SU-DHL-6 (cell line): ENCODE data around the gene MEF2A.

ENCODE experiments used
- H2AFZ ChIP-seq: fragments of 200-600 bp; sonication (generic); 2 replicates; pipeline ENCODE4 v1.6.1; 2014; ENCODE audit warnings: low read depth, mild to moderate bottlenecking, moderate library complexity, mixed read lengths, antibody characterized with exemption, low read length; ENCODE audit not compliant: severe bottlenecking
- H3F3A ChIP-seq: fragments of 200-600 bp; shearing (Covaris generic); 2 replicates; pipeline ENCODE4 v1.6.0; 2016; ENCODE audit warnings: antibody characterized with exemption, mild to moderate bottlenecking; ENCODE audit not compliant: insufficient read depth
- H3K27ac ChIP-seq: fragments of 200-600 bp; sonication (generic); 2 replicates; pipeline ENCODE4 v1.5.1; 2016; ENCODE audit warnings: low read depth, mild to moderate bottlenecking, low read length, moderate library complexity, mixed read lengths
- H3K27me3 ChIP-seq: fragments of 200-600 bp; sonication (generic), shearing (Covaris generic); 2 replicates; pipeline ENCODE4 v1.6.0; 2014; ENCODE audit warnings: mild to moderate bottlenecking, low read length
- H3K36me3 ChIP-seq: fragments of 200-600 bp; sonication (generic); 2 replicates; pipeline ENCODE4 v1.6.1; 2014; ENCODE audit warnings: mild to moderate bottlenecking, low read length, mixed read lengths
- H3K4me2 ChIP-seq: fragments of 300-600, 200-600 bp; shearing (Covaris generic), sonication (generic); 2 replicates; pipeline ENCODE4 v1.6.0; 2014; ENCODE audit warnings: low read length, low read depth, mild to moderate bottlenecking; ENCODE audit not compliant: poor library complexity, severe bottlenecking
- H3K4me3 ChIP-seq: fragments of 200-600 bp; sonication (generic); 2 replicates; pipeline ENCODE4 v1.5.1; 2014; ENCODE audit warnings: antibody characterized with exemption, low read length, mild to moderate bottlenecking, mixed read lengths; ENCODE audit not compliant: insufficient read depth, poor library complexity, severe bottlenecking
- H3K79me2 ChIP-seq: fragments of 200-600 bp; sonication (generic); 2 replicates; pipeline ENCODE4 v1.6.1; 2014; ENCODE audit warnings: mild to moderate bottlenecking, low read length, moderate library complexity; ENCODE audit not compliant: insufficient read depth
- H3K9ac ChIP-seq: fragments of 200-600 bp; sonication (generic); 2 replicates; pipeline ENCODE4 v1.7.0; 2014; ENCODE audit warnings: mild to moderate bottlenecking, low read length
- H3K9me2 ChIP-seq: fragments of 200-600 bp; sonication (generic); replicated peaks from 2 replicates; pipeline ENCODE4 v1.6.1; 2014; ENCODE audit warnings: low read length; ENCODE audit not compliant: insufficient read depth
- H3K9me3 ChIP-seq: fragments of 200-600 bp; sonication (generic); 2 replicates; pipeline ENCODE4 v1.6.1; 2014; ENCODE audit warnings: low read length, mixed read lengths; ENCODE audit not compliant: insufficient read depth
- H4K20me1 ChIP-seq: fragments of 200-600 bp; sonication (generic); 2 replicates; pipeline ENCODE4 v1.6.1; 2014; ENCODE audit warnings: low read depth, mild to moderate bottlenecking, antibody characterized with exemption, low read length, moderate library complexity, mixed read lengths
- CTCF ChIP-seq: fragments of 200-600 bp; sonication (generic); IDR thresholded peaks from one replicate; pipeline ENCODE4 v1.5.1; 2017; ENCODE audit warnings: antibody characterized with exemption, mild to moderate bottlenecking, low read length, moderate library complexity; ENCODE audit not compliant: insufficient read depth, poor library complexity, severe bottlenecking
- EZH2phosphoT487 ChIP-seq: fragments of 200-600 bp; sonication (generic), shearing (Covaris generic); conservative IDR thresholded peaks from 2 replicates; pipeline ENCODE4 v1.6.1; 2018; ENCODE audit warnings: mild to moderate bottlenecking, antibody characterized with exemption, low read length, moderate library complexity, mixed read lengths

Gene MEF2A

DNA sequence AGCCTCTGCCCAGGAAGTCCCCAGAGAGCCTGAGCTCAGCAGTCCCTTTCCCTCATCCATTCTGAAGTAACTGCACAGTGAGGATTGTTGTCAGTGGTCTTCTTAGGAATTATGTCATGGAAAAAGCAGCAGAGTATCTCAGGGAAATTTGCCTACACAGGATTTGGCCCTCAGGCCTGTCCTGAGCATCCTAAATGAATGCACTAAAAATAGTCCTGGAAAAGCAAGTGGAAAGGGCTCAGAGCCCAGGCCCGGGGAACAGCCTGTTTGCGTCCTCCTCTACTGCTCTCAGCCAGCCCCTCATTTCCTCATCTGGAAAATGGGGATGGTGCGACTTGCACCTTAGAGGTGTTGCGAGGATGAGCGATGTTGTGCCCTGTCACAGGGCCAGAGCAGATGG is 145.8 kb downstream of the MEF2A start:
- TF ChIP-seq CTCF, result no peak
- TF ChIP-seq EZH2phosphoT487, result no peak
- H3K4me2 ChIP-seq, result no peak overlapping the region
- peaks cover 4% of the 10 kb centered on the region; the same call in 1 of the 2 replicates for H3K36me3 ChIP-seq
- no peak overlapping the region for H3K4me3 ChIP-seq
- H3F3A ChIP-seq, result peaks cover 8% of the 10 kb centered on the region; the same call in 1 of the 2 replicates
- H3K27ac ChIP-seq, result no peak overlapping the region
- H3K9me2 ChIP-seq, result no peaks in the 10 kb centered on the region
- H3K79me2 ChIP-seq, result no peaks in the 10 kb centered on the region
- no peak overlapping the region for H3K9ac ChIP-seq
- H3K27me3 ChIP-seq, result no peaks in the 10 kb centered on the region
- H2AFZ ChIP-seq, result no peak overlapping the region
- H3K9me3 ChIP-seq, result no peaks in the 10 kb centered on the region
- no peaks in the 10 kb centered on the region for H4K20me1 ChIP-seq

GRCh38 chr15:99712415-99712814 is 146.6 kb downstream of the MEF2A start:
- Histone ChIP-seq H3K27me3 (no peaks in the 10 kb centered on the region), H4K20me1 (no peaks in the 10 kb centered on the region), H3K4me3 (no peak overlapping the region), H2AFZ (no peak overlapping the region), H3F3A (peaks cover 8% of the 10 kb centered on the region; the same call in 1 of the 2 replicates), H3K9ac (no peak overlapping the region), H3K27ac (no peak overlapping the region), H3K9me3 (no peaks in the 10 kb centered on the region), H3K36me3 (peaks cover 4% of the 10 kb centered on the region; the same call in 1 of the 2 replicates), H3K79me2 (no peaks in the 10 kb centered on the region), H3K4me2 (no peak overlapping the region), H3K9me2 (no peaks in the 10 kb centered on the region)
- TF ChIP-seq EZH2phosphoT487 (no peak), CTCF (no peak)

DNA sequence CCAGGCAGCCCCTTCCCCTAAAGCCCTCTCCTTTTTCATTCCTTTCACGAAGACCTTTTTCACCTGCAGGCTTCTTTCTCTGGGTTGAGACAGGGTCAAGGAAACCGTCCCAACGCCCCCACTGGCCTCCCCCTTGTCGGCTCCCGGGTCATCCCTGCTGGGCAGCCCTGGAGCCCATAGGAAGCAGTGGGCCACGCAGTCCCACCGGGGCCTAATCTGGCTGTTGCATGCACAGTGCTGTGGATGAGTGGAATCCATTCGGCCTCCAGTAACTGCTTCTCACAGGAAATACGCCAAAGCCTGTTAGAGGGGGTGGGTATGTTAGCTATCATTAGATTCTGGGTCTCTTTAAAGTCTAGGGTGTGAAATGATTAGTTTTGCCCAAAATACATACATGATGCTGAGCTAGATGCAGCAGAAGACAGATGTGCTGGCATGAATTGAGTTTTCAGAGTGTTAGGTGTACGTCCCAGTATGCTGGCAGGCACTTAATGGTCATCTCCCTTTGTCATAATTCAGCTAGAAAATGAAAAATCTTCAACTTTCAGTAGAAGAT is 150.8 kb downstream of the MEF2A start:
- H4K20me1 ChIP-seq, result no peaks in the 10 kb centered on the region
- no peaks in the 10 kb centered on the region for H3K9me3 ChIP-seq
- no peak overlapping the region for H3K9ac ChIP-seq
- H3K4me3 ChIP-seq, result no peak overlapping the region
- TF ChIP-seq EZH2phosphoT487, result no peak
- no peak for TF ChIP-seq CTCF
- H3F3A ChIP-seq, result peaks cover 8% of the 10 kb centered on the region; the same call in 1 of the 2 replicates
- H3K9me2 ChIP-seq, result no peaks in the 10 kb centered on the region
- H3K79me2 ChIP-seq, result no peaks in the 10 kb centered on the region
- no peaks in the 10 kb centered on the region for H3K27me3 ChIP-seq
- no peak overlapping the region for H2AFZ ChIP-seq
- no peak overlapping the region for H3K27ac ChIP-seq
- H3K36me3 ChIP-seq, result peaks cover 4% of the 10 kb centered on the region; the same call in 1 of the 2 replicates
- no peak overlapping the region for H3K4me2 ChIP-seq
